Epithelial cell of esophagus (primary cell): ENCODE data around the gene SPTBN5.

ENCODE experiments used
- DNase-seq: peaks from one replicate; pipeline ENCODE4 v3.0.0; 2010; ENCODE audit warnings: low read depth
- H3K4me3 ChIP-seq: 2 replicates; pipeline ENCODE4 v1.5.1; 2011; ENCODE audit warnings: mild to moderate bottlenecking, low read length, control low read depth
- CTCF ChIP-seq: IDR thresholded peaks from 2 replicates; pipeline ENCODE4 v1.5.1; 2011; ENCODE audit warnings: low read depth, mild to moderate bottlenecking, low read length, control low read depth, inconsistent platforms; ENCODE audit not compliant: insufficient read depth; ENCODE audit errors: missing control alignments

SPTBN5 gene

DNA sequence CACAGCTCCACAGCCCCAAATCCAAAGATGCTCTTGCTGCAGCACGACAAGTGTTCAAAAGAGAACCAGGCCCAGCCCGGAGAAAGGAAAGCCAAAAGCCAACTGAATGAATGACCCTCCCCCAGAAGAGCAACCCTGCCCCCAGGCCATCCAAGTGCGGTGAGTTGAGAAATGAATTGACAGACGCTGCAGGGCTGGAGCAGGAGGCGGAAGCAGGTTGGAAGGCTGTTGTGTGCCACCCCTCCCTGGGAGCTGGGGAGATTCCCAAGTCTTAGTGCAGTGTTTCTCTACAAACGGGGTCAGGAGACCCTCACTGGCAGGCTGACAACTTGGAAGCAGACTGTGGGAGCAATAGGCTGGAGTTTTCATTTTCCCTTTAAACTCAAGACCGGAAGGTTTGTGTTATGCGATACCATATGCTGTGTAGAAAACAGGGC lies 3.5 kb upstream of the SPTBN5 start:
- DNase-seq: no peak
- no peak overlapping the region for H3K4me3 ChIP-seq
- TF ChIP-seq CTCF: no peak

DNA sequence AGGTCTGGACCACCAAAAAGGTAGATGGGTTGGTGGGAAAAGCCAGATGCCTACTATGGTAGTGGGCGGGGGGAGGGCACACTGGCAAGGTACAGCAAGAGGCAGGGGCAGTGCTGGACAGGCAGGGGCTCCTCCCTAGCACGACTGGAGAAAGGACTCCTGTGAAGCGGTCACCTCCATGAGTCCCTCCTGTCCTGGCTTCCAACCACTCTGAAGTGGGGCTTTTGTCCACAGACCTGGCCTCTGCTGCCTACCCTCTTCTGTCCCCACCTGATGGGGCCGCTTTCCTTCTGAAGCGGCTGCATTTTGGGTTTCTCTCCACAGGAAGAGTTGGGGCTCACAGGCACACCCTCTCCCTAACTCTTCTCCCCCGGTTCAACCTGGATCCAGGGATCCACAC lies 2.7 kb upstream of the SPTBN5 start:
- no peak for DNase-seq
- H3K4me3 ChIP-seq: no peak overlapping the region
- TF ChIP-seq CTCF: no peak

DNA sequence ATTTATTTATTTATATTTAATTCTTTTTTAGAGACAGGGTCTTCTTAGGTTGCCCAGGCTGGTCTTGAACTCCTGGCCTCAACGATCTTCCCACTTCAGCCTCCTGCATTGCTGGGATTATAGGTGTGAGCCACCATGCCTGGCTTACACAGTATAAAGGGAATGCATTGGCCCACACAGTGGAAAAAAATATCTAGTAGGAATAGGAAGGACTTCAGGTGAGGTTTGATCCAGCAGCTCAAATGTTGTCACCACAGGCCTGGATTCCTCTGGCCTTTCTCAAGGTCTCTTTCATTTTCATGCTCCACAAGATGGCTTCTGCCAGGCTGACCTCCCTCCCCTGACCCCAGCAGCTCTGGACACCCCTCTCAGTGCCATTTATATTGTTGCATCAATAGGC lies 2.1 kb upstream of the SPTBN5 start:
- H3K4me3 ChIP-seq: no peak overlapping the region
- no peak for TF ChIP-seq CTCF
- no peak for DNase-seq

DNA sequence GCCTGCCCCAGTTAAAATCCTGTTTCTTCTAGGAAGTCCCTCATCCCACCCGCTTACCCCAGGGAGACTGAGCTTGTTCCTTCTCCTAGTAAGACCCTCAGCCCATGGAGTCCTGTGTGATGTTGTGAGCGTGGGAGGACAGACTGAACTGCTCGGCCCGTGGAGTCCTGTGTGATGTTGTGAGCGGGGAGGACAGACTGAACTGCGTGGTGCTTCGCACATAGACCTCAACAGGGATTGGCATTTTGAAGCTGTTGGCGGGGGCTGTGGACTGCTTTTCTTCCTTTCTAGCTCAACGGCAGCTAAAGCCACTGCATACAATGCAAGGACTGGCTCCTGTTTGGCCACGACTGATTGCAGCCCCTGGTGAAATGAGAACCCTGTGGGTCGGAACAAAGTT lies 1.6 kb upstream of the SPTBN5 start:
- TF ChIP-seq CTCF: no peak
- H3K4me3 ChIP-seq: no peak overlapping the region
- no peak for DNase-seq

GRCh38 chr15:41894791-41895463 lies 1.1 kb upstream of the SPTBN5 start:
- no peak overlapping the region for H3K4me3 ChIP-seq
- peak; percentile 21 for TF ChIP-seq CTCF
- DNase-seq: peak; percentile 93

DNA sequence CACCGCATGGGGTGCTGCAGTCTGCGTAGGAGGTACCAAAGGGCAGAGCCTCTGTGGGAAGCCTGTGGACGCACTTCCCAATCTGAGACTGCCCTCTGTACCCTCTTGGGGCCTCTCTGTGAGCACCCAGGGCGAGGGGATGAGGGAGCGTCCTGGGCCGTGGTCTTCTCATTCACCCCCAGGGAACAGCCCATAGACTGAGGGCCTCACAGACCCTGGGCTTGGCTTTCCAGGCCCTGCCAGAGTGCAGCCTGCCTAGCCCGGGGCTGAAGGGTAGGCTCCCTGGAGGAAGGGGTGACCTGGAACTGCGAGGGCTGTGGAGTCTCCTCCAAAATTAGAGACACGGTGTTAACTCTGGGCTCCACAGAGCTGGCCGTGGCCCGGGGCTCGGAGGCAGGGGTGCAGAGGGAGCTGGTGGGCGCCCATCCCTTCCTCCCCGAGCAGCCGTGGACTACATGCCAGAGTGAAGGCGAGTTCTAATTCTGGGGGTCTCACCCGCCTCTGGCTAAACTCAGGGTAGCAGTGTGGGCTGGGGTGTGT lies 468 bp upstream of the SPTBN5 start:
- H3K4me3 ChIP-seq: no peak overlapping the region
- no peak for DNase-seq
- no peak for TF ChIP-seq CTCF
